Measurements from ENCODE around the gene ACO2. TPM values are rescaled to one million over a fixed set of nuclear protein-coding genes. Genes with fewer than 3 reads are reported as not detected.

Gene ACO2
- total and polyA plus RNA-seq, 2 of the 13 experiments (the other 11 are each of a cell fraction or from before 2014, with no cell fraction given), result 19.2 to 45.6 TPM

GRCh38 chr22:41429232-41429950 lies 39.5 kb upstream of the ACO2 start:
- POLR2A ChIA-PET, result interaction anchor here (1.6 kb wide), 1 partner anchor 18 kb away, joined by 7 read pairs; the partner anchor contains the start of gene TOB2
- in situ Hi-C loops (cut with HindIII; ENCODE audit: extremely low pct_ligation_motif_present, low pct_unique_long_range_greater_than_20kb), result no loop called here
- H3K9me3 ChIP-seq (ENCODE audit: low read length), result no peaks in the 10 kb centered on the region
- intact Hi-C loops (cut with micrococcal nuclease; ENCODE audit: unreplicated experiment), result no loop called here
- no peak overlapping the region for H3K9ac ChIP-seq (ENCODE audit: insufficient read depth, low read depth, low read length)
- FAIRE-seq, result no peak
- H4K20me1 ChIP-seq (ENCODE audit: insufficient read depth, low read length), result 0 out of 2 replicates have a peak, but pooled peaks cover 3% of the 10 kb centered on the region
- no peaks in the 10 kb centered on the region for H3K79me2 ChIP-seq (ENCODE audit: insufficient read depth, low read length)
- no peak overlapping the region for H3K4me2 ChIP-seq (ENCODE audit: low read depth, low read length)
- no peaks in the 10 kb centered on the region for H3K27me3 ChIP-seq (ENCODE audit: control insufficient read depth in 1 of 2, insufficient read depth in 2 of 2, low read length in 2 of 2)
- H3K4me1 ChIP-seq (ENCODE audit: insufficient read depth, low read length), result peaks cover 10% of the 10 kb centered on the region; the same call in 1 of the 2 replicates
- H3K4me3 ChIP-seq (replicated peaks in 1 of 3; ENCODE audit: insufficient read depth in 1 of 3, low read depth in 2 of 3, low read length in 3 of 3), result no peak overlapping the region
- peak; percentile 19 for ATAC-seq
- BruUV-seq (replicated peaks), result no TSS peak
- TF ChIP-seq ZNF180 (CRISPR knock-in tag; IDR thresholded peaks at IDR 0.05; ENCODE audit: borderline replicate concordance, low read depth) (no peak), ZNF224 (CRISPR knock-in tag; IDR thresholded peaks at IDR 0.05) (no peak), ZXDC (CRISPR knock-in tag; IDR thresholded peaks at IDR 0.05) (no peak)
- TF ChIP-seq, protein P1, sequence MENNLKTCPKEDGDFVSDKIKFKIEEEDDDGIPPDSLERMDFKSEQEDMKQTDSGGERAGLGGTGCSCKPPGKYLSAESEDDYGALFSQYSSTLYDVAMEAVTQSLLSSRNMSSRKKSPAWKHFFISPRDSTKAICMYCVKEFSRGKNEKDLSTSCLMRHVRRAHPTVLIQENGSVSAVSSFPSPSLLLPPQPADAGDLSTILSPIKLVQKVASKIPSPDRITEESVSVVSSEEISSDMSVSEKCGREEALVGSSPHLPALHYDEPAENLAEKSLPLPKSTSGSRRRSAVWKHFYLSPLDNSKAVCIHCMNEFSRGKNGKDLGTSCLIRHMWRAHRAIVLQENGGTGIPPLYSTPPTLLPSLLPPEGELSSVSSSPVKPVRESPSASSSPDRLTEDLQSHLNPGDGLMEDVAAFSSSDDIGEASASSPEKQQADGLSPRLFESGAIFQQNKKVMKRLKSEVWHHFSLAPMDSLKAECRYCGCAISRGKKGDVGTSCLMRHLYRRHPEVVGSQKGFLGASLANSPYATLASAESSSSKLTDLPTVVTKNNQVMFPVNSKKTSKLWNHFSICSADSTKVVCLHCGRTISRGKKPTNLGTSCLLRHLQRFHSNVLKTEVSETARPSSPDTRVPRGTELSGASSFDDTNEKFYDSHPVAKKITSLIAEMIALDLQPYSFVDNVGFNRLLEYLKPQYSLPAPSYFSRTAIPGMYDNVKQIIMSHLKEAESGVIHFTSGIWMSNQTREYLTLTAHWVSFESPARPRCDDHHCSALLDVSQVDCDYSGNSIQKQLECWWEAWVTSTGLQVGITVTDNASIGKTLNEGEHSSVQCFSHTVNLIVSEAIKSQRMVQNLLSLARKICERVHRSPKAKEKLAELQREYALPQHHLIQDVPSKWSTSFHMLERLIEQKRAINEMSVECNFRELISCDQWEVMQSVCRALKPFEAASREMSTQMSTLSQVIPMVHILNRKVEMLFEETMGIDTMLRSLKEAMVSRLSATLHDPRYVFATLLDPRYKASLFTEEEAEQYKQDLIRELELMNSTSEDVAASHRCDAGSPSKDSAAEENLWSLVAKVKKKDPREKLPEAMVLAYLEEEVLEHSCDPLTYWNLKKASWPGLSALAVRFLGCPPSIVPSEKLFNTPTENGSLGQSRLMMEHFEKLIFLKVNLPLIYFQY (CRISPR knock-in tag; IDR thresholded peaks at IDR 0.05; ENCODE audit: borderline replicate concordance), result no peak
- no peaks in the 10 kb centered on the region for H3K36me3 ChIP-seq (replicated peaks in 1 of 2; ENCODE audit: control insufficient read depth in 1 of 2, insufficient read depth in 2 of 2, low read length in 2 of 2)
- WGBS (ENCODE audit: low lambda C conversion rate), result 96% methylated on average over 9 of the region's 13 CpGs
- no peak overlapping the region for H2AFZ ChIP-seq (ENCODE audit: low read length)
- H3K27ac ChIP-seq (ENCODE audit: extremely low read length, insufficient read depth, low read length), result no peak overlapping the region
- no peak for DNase-seq (ENCODE audit: low spot score)
- CTCF ChIA-PET (ENCODE audit: low intra/inter-chr PET ratio, low total read pairs), result no interaction called here

Data from HepG2 (cell line).